ENCODE results near the gene SP140L. TPM values are rescaled to one million over a fixed set of nuclear protein-coding genes. Genes with fewer than 3 reads are reported as not detected.

Gene SP140L
- total RNA-seq, 1 experiment from 2014 or later, result 16.6 TPM

DNA sequence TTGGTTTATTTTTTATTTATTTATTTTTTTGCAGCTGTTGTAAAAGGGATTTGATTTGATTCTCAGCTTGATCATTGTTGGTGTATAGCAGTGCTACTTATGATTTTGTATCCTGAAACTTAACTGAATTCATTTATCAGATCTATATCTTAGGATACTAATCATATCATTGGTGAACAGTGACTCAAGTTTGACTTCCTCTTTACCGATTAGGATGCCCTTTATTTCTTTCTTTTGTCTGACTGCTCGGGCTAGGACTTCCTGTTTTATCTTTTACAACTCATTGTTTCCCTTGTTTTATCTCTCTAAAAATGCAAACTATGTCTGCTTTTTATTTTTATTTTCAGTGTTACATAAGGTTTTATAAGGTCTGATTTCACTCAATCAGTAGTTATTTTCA is 112.6 kb downstream of the SP140L start:
- H3K36me3 ChIP-seq (ENCODE audit: control insufficient read depth, insufficient read depth, low read length), result no peaks in the 10 kb centered on the region
- DNase-seq (ENCODE audit: low read depth, low spot score) (no peak), ATAC-seq (no peak)
- intact Hi-C loops (cut with micrococcal nuclease; ENCODE audit: unreplicated experiment), result no loop called here
- TF ChIP-seq, protein P1, sequence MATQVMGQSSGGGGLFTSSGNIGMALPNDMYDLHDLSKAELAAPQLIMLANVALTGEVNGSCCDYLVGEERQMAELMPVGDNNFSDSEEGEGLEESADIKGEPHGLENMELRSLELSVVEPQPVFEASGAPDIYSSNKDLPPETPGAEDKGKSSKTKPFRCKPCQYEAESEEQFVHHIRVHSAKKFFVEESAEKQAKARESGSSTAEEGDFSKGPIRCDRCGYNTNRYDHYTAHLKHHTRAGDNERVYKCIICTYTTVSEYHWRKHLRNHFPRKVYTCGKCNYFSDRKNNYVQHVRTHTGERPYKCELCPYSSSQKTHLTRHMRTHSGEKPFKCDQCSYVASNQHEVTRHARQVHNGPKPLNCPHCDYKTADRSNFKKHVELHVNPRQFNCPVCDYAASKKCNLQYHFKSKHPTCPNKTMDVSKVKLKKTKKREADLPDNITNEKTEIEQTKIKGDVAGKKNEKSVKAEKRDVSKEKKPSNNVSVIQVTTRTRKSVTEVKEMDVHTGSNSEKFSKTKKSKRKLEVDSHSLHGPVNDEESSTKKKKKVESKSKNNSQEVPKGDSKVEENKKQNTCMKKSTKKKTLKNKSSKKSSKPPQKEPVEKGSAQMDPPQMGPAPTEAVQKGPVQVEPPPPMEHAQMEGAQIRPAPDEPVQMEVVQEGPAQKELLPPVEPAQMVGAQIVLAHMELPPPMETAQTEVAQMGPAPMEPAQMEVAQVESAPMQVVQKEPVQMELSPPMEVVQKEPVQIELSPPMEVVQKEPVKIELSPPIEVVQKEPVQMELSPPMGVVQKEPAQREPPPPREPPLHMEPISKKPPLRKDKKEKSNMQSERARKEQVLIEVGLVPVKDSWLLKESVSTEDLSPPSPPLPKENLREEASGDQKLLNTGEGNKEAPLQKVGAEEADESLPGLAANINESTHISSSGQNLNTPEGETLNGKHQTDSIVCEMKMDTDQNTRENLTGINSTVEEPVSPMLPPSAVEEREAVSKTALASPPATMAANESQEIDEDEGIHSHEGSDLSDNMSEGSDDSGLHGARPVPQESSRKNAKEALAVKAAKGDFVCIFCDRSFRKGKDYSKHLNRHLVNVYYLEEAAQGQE (IDR thresholded peaks at IDR 0.05; ENCODE audit: insufficient read depth in 1 of 2, low read depth in 2 of 2, low read length in 1 of 2), result no peak
- TF ChIP-seq TCF7L2 (IDR thresholded peaks at IDR 0.05; ENCODE audit: low read depth, low read length) (no peak), POLR2AphosphoS5 (IDR thresholded peaks at IDR 0.05; ENCODE audit: low read depth, low read length) (no peak), CTCF (IDR thresholded peaks at IDR 0.05) (no peak), SIN3A (IDR thresholded peaks at IDR 0.05; ENCODE audit: borderline replicate concordance, insufficient read depth, low read depth, low read length) (no peak)
- POLR2A ChIA-PET, result no interaction called here
- peaks cover 10% of the 10 kb centered on the region for H3K9me3 ChIP-seq (ENCODE audit: control insufficient read depth, insufficient read depth, low read depth, low read length)
- no peaks in the 10 kb centered on the region for H3K27me3 ChIP-seq (ENCODE audit: control insufficient read depth, insufficient read depth, low read length)
- no peak overlapping the region for H3K27ac ChIP-seq (ENCODE audit: low read length)
- no peaks in the 10 kb centered on the region for H3K4me1 ChIP-seq (ENCODE audit: control insufficient read depth, insufficient read depth, low read length)
- CTCF ChIA-PET, result no interaction called here
- no TSS peak for BruUV-seq (replicated peaks)
- in situ Hi-C loops (cut with HindIII; ENCODE audit: low pct_unique_long_range_greater_than_20kb, low sequenced_read_pairs), result no loop called here
- H3K4me3 ChIP-seq (ENCODE audit: low read depth in 2 of 2, low read length in 2 of 2), result no peak overlapping the region

- intact Hi-C loops (cut with micrococcal nuclease; ENCODE audit: unreplicated experiment) (no loop called here), in situ Hi-C loops (cut with HindIII; ENCODE audit: low pct_unique_long_range_greater_than_20kb, low sequenced_read_pairs) (no loop called here)
- POLR2A ChIA-PET, result no interaction called here
- DNase-seq (ENCODE audit: low read depth, low spot score) (no peak), ATAC-seq (no peak)
- Histone ChIP-seq H3K4me3 (ENCODE audit: low read depth in 2 of 2, low read length in 2 of 2) (no peak overlapping the region), H3K36me3 (ENCODE audit: control insufficient read depth, insufficient read depth, low read length) (no peaks in the 10 kb centered on the region), H3K27ac (ENCODE audit: low read length) (no peak overlapping the region), H3K4me1 (ENCODE audit: control insufficient read depth, insufficient read depth, low read length) (no peaks in the 10 kb centered on the region), H3K9me3 (ENCODE audit: control insufficient read depth, insufficient read depth, low read depth, low read length) (peaks cover 2% of the 10 kb centered on the region), H3K27me3 (ENCODE audit: control insufficient read depth, insufficient read depth, low read length) (no peaks in the 10 kb centered on the region)
- BruUV-seq (replicated peaks), result no TSS peak
- CTCF ChIA-PET, result no interaction called here
- TF ChIP-seq, protein P1 (IDR thresholded peaks at IDR 0.05; ENCODE audit: insufficient read depth in 1 of 2, low read depth in 2 of 2, low read length in 1 of 2), result no peak
- TF ChIP-seq POLR2AphosphoS5 (IDR thresholded peaks at IDR 0.05; ENCODE audit: low read depth, low read length), result no peak
- no peak for TF ChIP-seq CTCF (IDR thresholded peaks at IDR 0.05)
- TF ChIP-seq TCF7L2 (IDR thresholded peaks at IDR 0.05; ENCODE audit: low read depth, low read length), result no peak
- TF ChIP-seq SIN3A (IDR thresholded peaks at IDR 0.05; ENCODE audit: borderline replicate concordance, insufficient read depth, low read depth, low read length), result no peak
Measured at GRCh38 chr2:230441227-230441897, 114.4 kb downstream of the SP140L start.
